CD4-positive, alpha-beta T cell treated with Interferon gamma for 1 hour (primary cell): ENCODE results near the gene THBS3.
"Not testable (repeated sequence)": the region's sequence is repeated elsewhere in the genome, so short reads cannot be mapped to it uniquely, and the experiment has no call there.

ENCODE experiments used
- DNase-seq: peaks from one replicate; pipeline ENCODE4 v3.0.0-alpha.2; 2020

Gene THBS3

GRCh38 chr1:155207806-155208540 lies at the start of gene THBS3:
Gene THBS3, minus strand, starts transcription at chr1:155207897. Its CDS starts 21 bp downstream, at chr1:155207876.
- DNase-seq, result no peak

GRCh38 chr1:155256058-155256852 lies 48.6 kb upstream of the THBS3 start:
- no peak for DNase-seq

GRCh38 chr1:155255243-155256007 lies 47.7 kb upstream of the THBS3 start, which contains the start of gene ENTREP3:
Gene ENTREP3, minus strand, starts transcription at chr1:155255483. Its CDS starts 606 bp downstream, at chr1:155254877.
- DNase-seq, result peak; percentile 75

- no peak for DNase-seq
Observed at GRCh38 chr1:155254714-155255242, 47.1 kb upstream of the THBS3 start.

GRCh38 chr1:155254228-155254713 lies 46.6 kb upstream of the THBS3 start:
- DNase-seq, result no peak

- DNase-seq, result no peak
Observed at GRCh38 chr1:155253797-155254196, 46.1 kb upstream of the THBS3 start.

GRCh38 chr1:155253208-155253607 lies 45.5 kb upstream of the THBS3 start:
- no peak for DNase-seq

GRCh38 chr1:155251566-155251965 lies 43.9 kb upstream of the THBS3 start:
- DNase-seq, result no peak

- peak; percentile 93 for DNase-seq
Observed at GRCh38 chr1:155250633-155251449, 43.1 kb upstream of the THBS3 start.

- peak; percentile 9 for DNase-seq
Observed at GRCh38 chr1:155250246-155250632, 42.5 kb upstream of the THBS3 start.

GRCh38 chr1:155247667-155248553 lies 40.2 kb upstream of the THBS3 start:
- no peak for DNase-seq

GRCh38 chr1:155246796-155247195 lies 39.1 kb upstream of the THBS3 start:
- DNase-seq, result not testable (repeated sequence)

- DNase-seq, result no peak
Observed at GRCh38 chr1:155245163-155245524, 37.4 kb upstream of the THBS3 start.

GRCh38 chr1:155244368-155245162 lies 36.9 kb upstream of the THBS3 start:
- peak; percentile 96 for DNase-seq

- no peak for DNase-seq
Observed at GRCh38 chr1:155242805-155243358, 35.2 kb upstream of the THBS3 start.

- peak; percentile 33 for DNase-seq
Observed at GRCh38 chr1:155241841-155242264, 34.2 kb upstream of the THBS3 start.

GRCh38 chr1:155241069-155241679 lies 33.5 kb upstream of the THBS3 start:
- DNase-seq, result peak; percentile 61

- no peak for DNase-seq
Observed at GRCh38 chr1:155236451-155236850, 28.8 kb upstream of the THBS3 start.

GRCh38 chr1:155235375-155235774 lies 27.7 kb upstream of the THBS3 start:
- not testable (repeated sequence) for DNase-seq
